GM19043 (cell line): ENCODE measurements around the gene FRA10AC1.

Experiments
- ATAC-seq: cut with Tn5 transposase; IDR thresholded peaks from one replicate; pipeline ENCODE4 v1.9.1; 2021; ENCODE audit warnings: low read depth; ENCODE audit not compliant: unreplicated experiment

Gene FRA10AC1

GRCh38 chr10:93702210-93703001 lies at the start of gene FRA10AC1:
TSS of gene FRA10AC1 (minus strand) at chr10:93702592. CDS start at chr10:93700106, 2,486 bp downstream.
- ATAC-seq = peak; percentile 70

GRCh38 chr10:93751832-93752231 lies 49.4 kb upstream of the FRA10AC1 start:
- no peak for ATAC-seq

GRCh38 chr10:93751124-93751523 lies 48.7 kb upstream of the FRA10AC1 start:
- no peak for ATAC-seq

GRCh38 chr10:93749218-93749799 lies 46.9 kb upstream of the FRA10AC1 start:
- no peak for ATAC-seq

- ATAC-seq = no peak
These were observed 44.5 kb upstream of the FRA10AC1 start for GRCh38 chr10:93746844-93747284.

- no peak for ATAC-seq
These were observed 43.1 kb upstream of the FRA10AC1 start for GRCh38 chr10:93745408-93746065.

GRCh38 chr10:93742633-93743349 lies 40.4 kb upstream of the FRA10AC1 start:
- ATAC-seq = peak; percentile 91

- no peak for ATAC-seq
These were observed 39.0 kb upstream of the FRA10AC1 start for GRCh38 chr10:93741367-93741766.

GRCh38 chr10:93726024-93726423 lies 23.6 kb upstream of the FRA10AC1 start:
- ATAC-seq = no peak

GRCh38 chr10:93723153-93723552 lies 20.8 kb upstream of the FRA10AC1 start:
- no peak for ATAC-seq

- ATAC-seq = no peak
These were observed 20.2 kb upstream of the FRA10AC1 start for GRCh38 chr10:93722550-93722949.

GRCh38 chr10:93719901-93720300 lies 17.5 kb upstream of the FRA10AC1 start:
- no peak for ATAC-seq

- ATAC-seq = peak; percentile 57
These were observed 16.7 kb upstream of the FRA10AC1 start for GRCh38 chr10:93718937-93719725.

- no peak for ATAC-seq
These were observed 14.4 kb upstream of the FRA10AC1 start for GRCh38 chr10:93716766-93717165.

GRCh38 chr10:93715345-93715744 lies 13.0 kb upstream of the FRA10AC1 start:
- peak; percentile 86 for ATAC-seq

- ATAC-seq = no peak
These were observed 10.2 kb upstream of the FRA10AC1 start for GRCh38 chr10:93712593-93712992.

- ATAC-seq = no peak
These were observed 9.5 kb upstream of the FRA10AC1 start for GRCh38 chr10:93711891-93712290.

GRCh38 chr10:93710333-93710909 lies 8.0 kb upstream of the FRA10AC1 start:
- no peak for ATAC-seq

- no peak for ATAC-seq
These were observed 5.2 kb upstream of the FRA10AC1 start for GRCh38 chr10:93707623-93708022.

GRCh38 chr10:93704451-93704850 lies 2.1 kb upstream of the FRA10AC1 start:
- ATAC-seq = no peak
